Pancreas (tissue), 10 donors: ENCODE data around the gene TSPAN8. TPM values are rescaled to one million over a fixed set of nuclear protein-coding genes. Genes with fewer than 3 reads are reported as not detected.

Experiments used
- ATAC-seq, 4 donors: fragments of 200-7000 bp; cut with Tn5 transposase; one replicate each; pipeline versions ENCODE4 v1.8.0 to v1.9.1; 2020; ENCODE audit warnings: mild to moderate bottlenecking in 4 of 4, moderate library complexity in 4 of 4
- DNase-seq, 6 donors: peaks; one replicate each; pipeline ENCODE4 v3.0.0-alpha.2; 2020
- FAIRE-seq: peaks from 2 replicates; lab custom pipeline; 2012; peaks lifted over from hg19 to GRCh38; lab: Jason Lieb, UNC
- H3K27ac ChIP-seq, 4 donors: fragments of 200-600 bp; sonication (generic); 1 replicate in 3 of 4; 2 replicates in 1 of 4; pipeline versions ENCODE4 v1.5.0 to v1.8.0; 2020
- H3K27me3 ChIP-seq, 4 donors: fragments of 200-600 bp; one replicate each; pipeline ENCODE4 v1.8.0; 2021
- H3K36me3 ChIP-seq, 3 donors: fragments of 200-600 bp; sonication (generic) in 1 of 3; one replicate each; pipeline versions ENCODE4 v1.5.0 to v1.8.0; 2020 to 2021
- H3K4me1 ChIP-seq, 3 donors: fragments of 200-600 bp; one replicate each; pipeline ENCODE4 v1.8.0; 2021
- H3K4me3 ChIP-seq, 4 donors: fragments of 200-600 bp; sonication (generic) in 2 of 4; one replicate each; pipeline versions ENCODE4 v1.5.0 to v1.8.0; 2020 to 2021
- H3K9me3 ChIP-seq, 4 donors: fragments of 200-600 bp; one replicate each; pipeline ENCODE4 v1.8.0; 2021
- CTCF ChIP-seq, 4 donors: fragments of 200-600 bp; sonication (generic) in 3 of 4; IDR thresholded peaks; one replicate each; pipeline versions ENCODE4 v1.5.0 to v1.8.0; 2021; ENCODE audit warnings: antibody characterized with exemption in 4 of 4
- WGBS, 2 donors: extraction: QIAGEN DNeasy Blood & Tissue Kit; methylation state at CpG; one replicate each; pipeline ENCODE4 v1.1.7; 2013; 5-methylcytosine and 5-hydroxymethylcytosine counted together
- intact Hi-C, 3 donors: fragments of 100-400 bp; cut with DNase I; formaldehyde crosslinking; loops; one replicate each; pipeline versions ENCODE4 v1.11.1 to v1.14.2; 2022
- polyA plus RNA-seq, 2 donors: library from polyadenylated mRNA; stranded (reverse); fragments of 200-250 nt; gene quantifications; one replicate each; pipeline ENCODE4 v1.2.3, GENCODE V29; 2013
- total RNA-seq, 6 donors: library from RNA; stranded (reverse); fragmentation: NEBNext Ultra II Directional in 4 of 6; extraction: Animal tissue kit (Norgen Biotek cat#: 25700) in 4 of 6; gene quantifications; one replicate each; pipeline versions ENCODE4 v1.2.1 to v1.2.4, GENCODE V29; 2021 to 2023
- donor health status: healthy with polysubstance abuse.
- donor health status: DM: no; HTN: no; CAD: no; lungs with moderate emphysema.
- donor health status: DM: no; HTN: no; CAD: no.
- donor health status: control.
- donor health status: control.
- donor health status: Bipolar disorder and iron deficiency.
- donor health status: DM: yes; HTN: yes; CAD: no.
- donor health status: DM: no; HTN: no; CAD: no.
- donor health status: DM: no; HTN: no; CAD: no.
- donor health status: DM: yes; HTN: yes; CAD: no.

Gene TSPAN8
- total and polyA plus RNA-seq, 8 donors, result 21.8 to 95.9 (median 32.1) TPM

GRCh38 chr12:71135077-71135811 is 22.6 kb downstream of the TSPAN8 start:
- intact Hi-C loops, result no loop called here
- Histone ChIP-seq H3K27ac (no peak overlapping the region), H3K36me3 (peaks cover 0 to 8% (median 0%) of the 10 kb centered on the region in 3 donors), H3K9me3 (no peaks in the 10 kb centered on the region), H3K4me1 (peaks cover 0 to 12% (median 7%) of the 10 kb centered on the region in 3 donors), H3K27me3 (no peaks in the 10 kb centered on the region), H3K4me3 (no peak overlapping the region)
- 69 to 71% methylated on average over 2 of the region's 2 CpGs for WGBS, 2 donors
- ATAC-seq (no peak), FAIRE-seq (no peak), DNase-seq (no peak)
- TF ChIP-seq CTCF (IDR thresholded peaks at IDR 0.05), result no peak

- H3K27me3 ChIP-seq, result no peaks in the 10 kb centered on the region
- DNase-seq (no peak), ATAC-seq (peak in 3 of 4 donors; percentile 37 to 77 (median 38)), FAIRE-seq (no peak)
- 9 to 20% methylated on average over 2 of the region's 2 CpGs for WGBS, 2 donors
- H3K4me1 ChIP-seq, result peaks cover 0 to 12% (median 7%) of the 10 kb centered on the region in 3 donors
- intact Hi-C loops, result no loop called here
- no peak overlapping the region for H3K4me3 ChIP-seq
- H3K9me3 ChIP-seq, result no peaks in the 10 kb centered on the region
- peaks cover 0 to 7% (median 0%) of the 10 kb centered on the region in 3 donors for H3K36me3 ChIP-seq
- no peak for TF ChIP-seq CTCF (IDR thresholded peaks at IDR 0.05)
- no peak overlapping the region for H3K27ac ChIP-seq
Observed at GRCh38 chr12:71134405-71134804, 23.4 kb downstream of the TSPAN8 start.

GRCh38 chr12:71130521-71131069 is 27.2 kb downstream of the TSPAN8 start:
- no peak overlapping the region for H3K27ac ChIP-seq
- intact Hi-C loops, result no loop called here
- WGBS, 2 donors, result 3 to 15% methylated on average over 1 of the region's 1 CpG

GRCh38 chr12:71129364-71129763 is 28.4 kb downstream of the TSPAN8 start:
- ATAC-seq (no peak), DNase-seq (no peak), FAIRE-seq (peak; percentile 59)
- peaks cover 0 to 9% (median 7%) of the 10 kb centered on the region in 3 donors for H3K4me1 ChIP-seq
- no peak overlapping the region for H3K27ac ChIP-seq
- intact Hi-C loops, result no loop called here
- TF ChIP-seq CTCF (IDR thresholded peaks at IDR 0.05), result no peak
- WGBS, 2 donors, result 65 to 71% methylated on average over 2 of the region's 2 CpGs
- no peaks in the 10 kb centered on the region for H3K9me3 ChIP-seq
- H3K4me3 ChIP-seq, result no peak overlapping the region
- H3K36me3 ChIP-seq, result peaks cover 0 to 4% (median 0%) of the 10 kb centered on the region in 3 donors
- no peaks in the 10 kb centered on the region for H3K27me3 ChIP-seq

More at GRCh38 chr12:71130521-71131069, 27.2 kb downstream of the TSPAN8 start:
- Histone ChIP-seq H3K4me3 (no peak overlapping the region), H3K36me3 (peaks cover 0 to 4% (median 0%) of the 10 kb centered on the region in 3 donors), H3K4me1 (peaks cover 0 to 12% (median 7%) of the 10 kb centered on the region in 3 donors), H3K27me3 (no peaks in the 10 kb centered on the region), H3K9me3 (no peaks in the 10 kb centered on the region)
- no peak for TF ChIP-seq CTCF (IDR thresholded peaks at IDR 0.05)
- FAIRE-seq, result no peak
- ATAC-seq, result no peak
- DNase-seq, result no peak
